HEK293 (cell line): Measurements from ENCODE around the gene ARL4A.
"Not testable (repeated sequence)": the region's sequence is repeated elsewhere in the genome, so short reads cannot be mapped to it uniquely, and the experiment has no call there.

Source experiments
- ZNF175 ChIP-seq: fragments of 450-650 bp; formaldehyde crosslinking; IDR thresholded peaks from 2 replicates; pipeline ENCODE4 v1.5.1; 2016; ENCODE audit warnings: missing biosample characterization, missing genetic modification characterization
- ZNF473 ChIP-seq: fragments of 450-650 bp; formaldehyde crosslinking; IDR thresholded peaks from 2 replicates; pipeline ENCODE4 v1.5.1; 2017; ENCODE audit warnings: missing biosample characterization, missing genetic modification characterization
- TF ChIP-seq, protein P1 (sequence below): fragments of 450-650 bp; formaldehyde crosslinking; IDR thresholded peaks from 2 replicates; pipeline ENCODE4 v1.5.1; 2016; ENCODE audit warnings: missing biosample characterization, missing genetic modification characterization

DNA sequence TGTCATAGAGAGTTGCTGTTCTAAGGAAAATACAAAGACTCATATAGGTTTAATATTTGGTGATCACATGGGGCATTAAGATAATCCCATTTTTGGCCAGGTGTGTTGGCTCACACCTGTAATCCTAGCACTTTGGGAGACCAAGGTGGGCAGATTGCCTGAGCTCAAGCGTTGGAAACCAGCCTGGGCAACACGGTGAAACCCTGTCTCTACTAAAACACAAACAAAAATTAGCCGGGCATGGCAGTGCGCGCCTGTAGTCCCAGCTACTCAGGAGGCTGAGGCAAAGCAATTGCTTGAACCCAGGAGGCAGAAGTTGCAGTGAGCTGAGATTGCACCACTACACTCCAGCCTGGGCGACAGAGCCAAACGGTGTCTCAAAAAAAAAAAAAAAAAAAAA, 14.0 kb upstream of the ARL4A start:
- TF ChIP-seq ZNF175, ZNF473 (tag by site-specific recombination): not testable (repeated sequence)
- TF ChIP-seq, protein P1, sequence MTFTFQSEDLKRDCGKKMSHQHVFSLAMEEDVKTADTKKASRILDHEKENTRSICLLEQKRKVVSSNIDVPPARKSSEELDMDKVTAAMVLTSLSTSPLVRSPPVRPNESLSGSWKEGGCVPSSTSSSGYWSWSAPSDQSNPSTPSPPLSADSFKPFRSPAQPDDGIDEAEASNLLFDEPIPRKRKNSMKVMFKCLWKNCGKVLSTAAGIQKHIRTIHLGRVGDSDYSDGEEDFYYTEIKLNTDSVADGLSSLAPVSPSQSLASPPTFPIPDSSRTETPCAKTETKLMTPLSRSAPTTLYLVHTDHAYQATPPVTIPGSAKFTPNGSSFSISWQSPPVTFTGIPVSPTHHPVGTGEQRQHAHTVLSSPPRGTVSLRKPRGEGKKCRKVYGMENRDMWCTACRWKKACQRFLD (tag by site-specific recombination), result not testable (repeated sequence)
